ENCODE results near the gene RIMKLA.

GRCh38 chr1:42453386-42453785 is 72.8 kb downstream of the RIMKLA start:
- TF ChIP-seq CTCF (conservative IDR thresholded peaks at IDR 0.05; ENCODE audit: low read length), result no peak
- no peak for TF ChIP-seq EZH2phosphoT487 (IDR thresholded peaks at IDR 0.05; ENCODE audit: borderline replicate concordance, low read depth, low read length)
